Fibroblast of skin of abdomen (primary cell): Measurements from ENCODE around the gene CTNND2. TPM values are rescaled to one million over a fixed set of nuclear protein-coding genes. Genes with fewer than 3 reads are reported as not detected.

Experiments used
- DNase-seq: peaks from one replicate; pipeline ENCODE4 v3.0.0-alpha.2; 2013
- polyA plus RNA-seq, 2 experiments: library from polyadenylated mRNA; unstranded; fragments of 120-200 nt; gene quantifications; one replicate each; pipeline ENCODE4 v1.2.1, GENCODE V29; 2013; ENCODE audit not compliant: insufficient read length in 2 of 2

CTNND2 gene, protein sequence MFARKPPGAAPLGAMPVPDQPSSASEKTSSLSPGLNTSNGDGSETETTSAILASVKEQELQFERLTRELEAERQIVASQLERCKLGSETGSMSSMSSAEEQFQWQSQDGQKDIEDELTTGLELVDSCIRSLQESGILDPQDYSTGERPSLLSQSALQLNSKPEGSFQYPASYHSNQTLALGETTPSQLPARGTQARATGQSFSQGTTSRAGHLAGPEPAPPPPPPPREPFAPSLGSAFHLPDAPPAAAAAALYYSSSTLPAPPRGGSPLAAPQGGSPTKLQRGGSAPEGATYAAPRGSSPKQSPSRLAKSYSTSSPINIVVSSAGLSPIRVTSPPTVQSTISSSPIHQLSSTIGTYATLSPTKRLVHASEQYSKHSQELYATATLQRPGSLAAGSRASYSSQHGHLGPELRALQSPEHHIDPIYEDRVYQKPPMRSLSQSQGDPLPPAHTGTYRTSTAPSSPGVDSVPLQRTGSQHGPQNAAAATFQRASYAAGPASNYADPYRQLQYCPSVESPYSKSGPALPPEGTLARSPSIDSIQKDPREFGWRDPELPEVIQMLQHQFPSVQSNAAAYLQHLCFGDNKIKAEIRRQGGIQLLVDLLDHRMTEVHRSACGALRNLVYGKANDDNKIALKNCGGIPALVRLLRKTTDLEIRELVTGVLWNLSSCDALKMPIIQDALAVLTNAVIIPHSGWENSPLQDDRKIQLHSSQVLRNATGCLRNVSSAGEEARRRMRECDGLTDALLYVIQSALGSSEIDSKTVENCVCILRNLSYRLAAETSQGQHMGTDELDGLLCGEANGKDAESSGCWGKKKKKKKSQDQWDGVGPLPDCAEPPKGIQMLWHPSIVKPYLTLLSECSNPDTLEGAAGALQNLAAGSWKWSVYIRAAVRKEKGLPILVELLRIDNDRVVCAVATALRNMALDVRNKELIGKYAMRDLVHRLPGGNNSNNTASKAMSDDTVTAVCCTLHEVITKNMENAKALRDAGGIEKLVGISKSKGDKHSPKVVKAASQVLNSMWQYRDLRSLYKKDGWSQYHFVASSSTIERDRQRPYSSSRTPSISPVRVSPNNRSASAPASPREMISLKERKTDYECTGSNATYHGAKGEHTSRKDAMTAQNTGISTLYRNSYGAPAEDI (N-terminal part only)
- polyA plus RNA-seq (2013, experiment 1 of 2; ENCODE audit: insufficient read length), result 0.18 TPM
- 0.06 TPM for polyA plus RNA-seq (2013, experiment 2 of 2; ENCODE audit: insufficient read length)

DNA sequence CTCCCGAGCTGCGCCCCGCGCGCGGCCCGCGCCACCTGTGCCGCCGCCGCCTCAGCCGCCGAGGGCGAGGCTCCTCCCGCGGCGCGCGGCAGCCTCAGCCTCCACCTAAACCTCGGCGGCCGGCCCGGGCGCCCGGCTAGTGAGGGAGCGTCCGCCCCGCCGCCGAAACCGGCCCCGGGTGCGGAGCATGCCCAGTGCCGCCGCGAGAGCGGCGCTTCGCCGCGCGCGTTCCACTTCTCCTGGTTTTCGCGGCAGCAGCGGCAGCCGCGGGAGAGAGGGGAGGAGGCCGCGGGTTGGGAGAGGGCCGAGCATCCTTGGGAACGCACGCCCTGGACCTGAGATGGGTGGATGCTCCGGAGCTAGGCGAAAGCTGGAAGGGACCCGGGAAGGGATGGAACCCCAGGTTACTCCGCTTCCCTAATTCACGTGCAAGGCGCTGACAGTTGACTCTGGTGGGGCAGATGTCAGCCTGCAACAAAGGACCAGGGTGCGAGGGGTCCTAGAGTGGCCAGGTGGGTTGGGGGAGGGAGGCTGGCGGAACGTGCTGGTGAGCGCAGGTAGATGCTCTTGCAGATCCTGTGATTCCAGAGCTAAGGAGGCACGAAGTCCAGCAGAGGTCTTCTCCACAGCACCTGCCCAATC lies at the start of gene CTNND2:
TSS of gene CTNND2 (minus strand) at position 182 of the 642 bp plus-strand sequence. CDS start 593 bp downstream, outside the sequence.
- peak; percentile 5 for DNase-seq

DNA sequence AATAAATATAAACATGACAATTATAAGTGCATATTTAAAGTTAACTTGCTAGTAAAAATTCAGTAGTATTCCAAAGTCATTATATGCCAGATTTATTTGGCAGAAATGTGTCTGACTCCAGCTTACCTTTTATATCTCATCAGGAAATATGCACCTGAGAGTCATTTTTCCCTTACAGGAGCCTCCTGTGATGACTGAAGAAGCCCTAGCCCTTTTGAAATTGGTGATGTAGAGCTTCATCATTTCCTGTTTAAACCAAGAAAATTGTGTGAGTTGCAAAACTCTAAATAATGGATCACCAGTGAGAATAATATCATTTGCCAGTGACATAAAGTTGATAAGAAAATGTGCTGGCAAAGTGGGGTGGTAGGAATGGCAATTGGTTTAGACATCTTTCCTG lies 42.1 kb upstream of the CTNND2 start:
- no peak for DNase-seq

DNA sequence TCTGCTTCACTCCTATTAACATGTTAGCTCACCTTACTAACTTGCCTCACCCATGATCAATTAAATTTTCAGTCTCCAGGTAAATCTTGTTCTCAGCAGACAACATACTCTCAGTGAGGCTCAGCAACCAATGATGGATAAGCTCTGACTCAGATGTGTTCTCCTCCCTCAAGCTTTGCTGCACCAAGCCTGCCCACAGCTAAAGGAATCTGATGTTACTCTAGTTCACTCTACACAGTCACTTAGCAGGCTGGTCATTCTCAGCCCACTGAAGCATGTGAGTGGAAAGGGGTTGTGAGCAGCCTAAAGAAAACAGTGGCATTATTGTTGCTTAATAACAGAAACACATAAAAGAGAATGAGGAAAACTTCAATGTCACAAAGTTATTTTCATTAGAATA lies 37.3 kb upstream of the CTNND2 start:
- DNase-seq, result no peak

DNA sequence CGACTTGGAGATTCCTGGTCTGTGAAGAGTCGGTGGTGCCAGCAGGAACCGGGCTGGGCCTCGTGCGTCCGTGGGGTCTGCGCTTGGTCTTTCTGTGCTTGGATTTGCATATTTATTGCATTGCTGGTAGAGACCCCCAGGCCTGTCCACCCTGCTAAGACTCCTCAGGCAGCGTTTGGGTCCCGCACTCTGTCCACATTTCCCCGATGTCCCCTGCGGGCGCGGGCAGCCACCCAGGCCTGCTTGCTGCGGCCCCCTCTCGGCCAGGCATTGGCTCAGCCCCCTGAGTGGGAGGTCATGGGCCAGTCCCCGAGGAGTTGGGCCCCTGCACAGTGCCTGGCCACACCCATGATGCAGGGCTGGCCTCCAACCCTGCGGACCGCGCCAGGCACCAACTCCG lies 27.4 kb upstream of the CTNND2 start:
- no peak for DNase-seq

DNA sequence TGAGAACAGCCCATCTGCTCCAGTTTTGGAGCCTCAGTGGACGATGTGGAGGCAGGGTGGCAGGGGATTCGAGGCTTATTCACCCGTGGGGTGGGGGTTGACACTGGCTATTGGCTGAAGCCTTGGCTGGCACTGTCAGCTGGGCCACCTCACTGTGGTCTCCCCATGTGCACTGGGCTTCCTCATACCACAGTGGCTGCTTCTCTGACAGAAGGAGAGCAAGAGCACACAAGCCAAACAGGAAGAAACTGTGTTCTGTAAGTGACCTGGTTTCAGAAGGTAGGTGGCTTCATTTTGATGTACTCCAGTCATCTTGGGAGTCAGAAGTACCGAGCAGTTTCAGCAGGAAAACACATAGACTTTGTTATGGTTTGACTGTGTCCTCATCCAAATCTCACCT lies 24.7 kb upstream of the CTNND2 start:
- no peak for DNase-seq

DNA sequence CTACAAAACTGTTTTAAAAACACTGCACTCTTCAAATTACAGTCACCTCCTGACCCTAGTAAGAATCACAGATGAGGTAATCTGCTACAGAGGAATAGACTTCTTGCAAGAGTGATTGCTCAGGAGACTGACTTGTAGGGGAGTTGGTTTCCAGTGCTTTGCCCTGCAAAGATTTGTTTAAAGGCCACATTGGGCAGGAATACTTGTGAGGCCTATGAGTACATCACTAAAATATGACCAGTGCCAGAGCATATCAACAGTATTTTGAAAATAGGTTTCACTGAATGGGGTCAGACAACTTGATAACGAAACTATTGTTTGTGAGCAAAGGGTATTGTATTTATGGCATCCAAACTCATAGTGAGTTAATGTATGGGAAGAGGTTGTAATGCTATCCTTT lies 21.5 kb upstream of the CTNND2 start:
- no peak for DNase-seq

DNA sequence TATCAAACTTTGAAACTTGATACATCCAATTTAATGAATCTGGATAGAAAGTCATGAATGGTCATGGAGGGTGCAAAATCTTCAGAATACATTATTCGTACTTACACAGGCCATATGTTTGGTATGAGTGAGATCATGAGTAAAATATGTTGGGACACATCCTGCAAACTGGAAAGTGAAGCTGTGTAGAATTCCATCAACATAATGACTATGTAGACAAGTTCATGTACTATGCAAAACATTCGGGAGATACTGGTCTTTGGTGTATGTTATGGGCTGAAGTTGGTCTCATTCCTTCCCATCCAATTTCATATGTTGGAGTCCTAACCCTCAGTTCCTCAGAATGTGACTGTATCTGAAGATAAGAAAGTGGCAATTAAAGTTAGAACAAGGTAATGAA lies 18.1 kb upstream of the CTNND2 start:
- DNase-seq, result no peak

DNA sequence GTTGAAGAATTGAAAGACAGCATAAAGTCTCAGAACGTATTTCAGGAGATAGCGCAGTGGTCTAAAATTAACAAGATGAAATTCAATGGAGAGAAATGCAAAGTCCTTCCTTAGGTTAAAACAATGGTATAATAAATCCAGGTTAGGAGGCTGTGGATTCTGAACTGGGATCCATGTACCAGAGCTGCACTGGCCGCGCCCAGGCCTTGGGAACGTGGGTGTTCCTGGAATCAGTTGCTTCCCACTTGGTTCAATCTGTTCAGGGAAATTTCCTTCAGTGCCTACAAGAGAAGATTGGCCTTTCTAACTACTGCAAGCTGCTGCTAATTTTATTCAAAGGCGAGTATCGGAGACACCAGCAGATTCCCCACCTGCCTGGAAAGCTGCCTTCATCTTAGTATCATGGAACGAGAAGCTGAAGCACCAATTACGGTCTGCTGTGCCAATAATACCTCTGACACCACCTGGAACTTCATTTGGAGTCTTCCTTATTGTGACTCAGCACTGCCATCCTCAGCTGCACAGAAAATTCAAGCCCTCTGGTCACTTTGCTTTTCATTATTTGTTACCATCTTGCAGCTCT lies 14.3 kb upstream of the CTNND2 start:
- DNase-seq, result no peak

DNA sequence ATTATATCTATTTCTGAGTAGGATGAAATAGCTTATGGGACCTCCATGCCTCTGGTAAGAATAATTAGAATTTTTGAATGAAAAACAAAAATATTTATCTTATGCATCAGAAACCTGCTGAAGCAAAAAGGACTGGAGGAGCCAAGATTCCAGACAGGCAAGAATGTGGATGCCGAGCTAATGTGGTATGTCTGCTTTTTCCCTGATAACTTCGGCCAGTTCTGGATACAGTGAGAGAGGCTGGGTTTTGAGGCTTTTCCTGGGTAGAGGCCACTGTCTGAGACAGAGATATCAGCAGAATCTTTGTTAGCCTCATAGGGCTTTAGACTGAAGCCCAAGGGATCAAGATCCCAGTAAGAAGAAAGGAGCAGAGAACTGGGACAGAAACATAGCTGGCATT lies 5.2 kb upstream of the CTNND2 start:
- no peak for DNase-seq

DNA sequence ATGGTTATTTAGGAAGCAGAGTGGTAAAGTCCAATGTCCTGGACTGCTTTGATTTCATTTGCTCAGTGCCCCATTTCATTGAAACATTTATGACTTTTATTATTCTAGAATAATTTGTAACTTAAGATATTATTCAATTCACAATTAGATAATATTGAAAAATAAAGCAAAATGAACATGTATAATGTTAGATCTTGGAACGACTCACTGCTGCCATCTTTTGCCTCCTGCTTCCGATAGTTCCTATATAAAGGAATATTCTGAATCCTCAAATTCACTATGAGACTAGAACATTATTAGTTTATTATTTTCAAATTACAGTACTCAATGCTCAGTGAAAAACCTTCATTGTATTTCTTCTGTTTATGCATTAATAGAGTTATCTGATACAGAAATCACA lies 2.3 kb upstream of the CTNND2 start:
- no peak for DNase-seq

DNA sequence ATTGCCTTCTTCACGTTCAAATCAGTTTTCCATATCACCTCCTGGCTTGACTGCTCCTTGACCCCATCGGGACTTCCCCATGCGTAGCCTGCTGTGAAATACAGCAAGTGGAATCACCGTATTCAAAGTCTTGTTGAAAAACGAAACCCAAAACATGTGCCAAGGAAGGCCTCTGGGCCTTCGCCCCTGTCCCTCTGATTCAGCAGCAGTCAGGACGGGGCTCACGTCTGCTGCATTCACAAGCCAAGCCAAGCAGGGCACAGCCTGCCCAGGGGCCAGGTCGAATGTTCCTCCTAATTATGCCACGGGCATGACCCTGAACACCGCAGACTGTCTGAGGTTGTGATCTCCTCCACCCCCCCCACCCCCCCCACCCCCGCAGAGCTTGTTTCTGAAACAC lies 960 bp upstream of the CTNND2 start:
- no peak for DNase-seq

DNA sequence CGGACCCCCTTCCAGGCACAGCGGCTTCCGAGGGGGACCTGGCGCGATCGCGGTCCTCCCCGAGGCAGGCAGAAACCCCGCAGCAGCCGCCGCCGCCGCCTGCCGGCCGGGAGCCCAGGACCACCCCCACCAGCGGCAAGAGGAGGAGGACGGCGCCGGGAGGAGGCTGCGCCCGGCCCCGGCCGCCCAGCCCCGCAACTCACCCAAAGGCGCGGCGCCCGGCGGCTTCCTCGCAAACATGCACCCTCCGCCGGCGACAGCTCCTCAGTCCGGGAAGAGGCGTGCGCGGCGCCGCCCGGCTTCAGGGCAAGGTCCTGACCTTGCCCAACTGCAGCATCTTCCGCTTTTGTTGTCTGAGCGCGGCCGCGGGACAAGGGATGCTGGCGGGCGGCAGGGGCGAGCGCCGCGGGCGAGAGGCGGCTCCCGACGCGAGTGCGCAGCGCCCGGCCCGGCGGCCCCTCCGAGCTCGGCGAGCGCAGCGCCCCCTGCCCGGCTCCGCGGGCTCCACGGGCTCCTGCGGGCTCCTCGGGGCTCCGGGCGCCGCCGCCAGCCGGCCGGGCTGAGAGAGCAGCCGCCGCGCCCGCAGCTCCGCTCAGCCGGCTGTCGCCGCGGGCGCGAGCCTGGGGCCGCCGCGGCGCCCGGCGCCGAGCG lies 507 bp downstream of the CTNND2 start:
- no peak for DNase-seq

DNA sequence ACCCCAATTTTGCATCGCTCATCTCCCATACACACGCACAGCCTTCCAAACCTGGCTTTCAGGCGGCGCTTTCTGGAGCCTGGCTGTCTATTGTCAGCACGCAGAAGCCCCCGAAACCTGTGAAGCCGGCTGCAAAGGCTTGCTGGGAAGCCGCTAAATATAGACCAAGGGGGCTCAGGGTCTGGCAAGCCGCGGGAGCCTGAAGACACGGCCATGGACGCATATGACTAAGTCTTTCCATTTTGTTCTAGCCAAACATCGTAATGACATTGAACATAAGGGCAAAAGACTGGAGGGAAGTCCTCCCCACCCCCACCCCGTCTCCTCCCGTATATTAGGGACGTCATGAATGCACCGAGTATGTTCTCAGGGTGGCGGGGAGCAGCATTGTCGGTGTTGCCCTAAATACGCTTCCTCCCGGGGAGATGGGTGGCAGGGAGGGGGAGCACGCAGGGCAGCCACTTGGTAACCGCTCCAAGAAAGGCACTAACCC lies 1.1 kb downstream of the CTNND2 start:
- no peak for DNase-seq

DNA sequence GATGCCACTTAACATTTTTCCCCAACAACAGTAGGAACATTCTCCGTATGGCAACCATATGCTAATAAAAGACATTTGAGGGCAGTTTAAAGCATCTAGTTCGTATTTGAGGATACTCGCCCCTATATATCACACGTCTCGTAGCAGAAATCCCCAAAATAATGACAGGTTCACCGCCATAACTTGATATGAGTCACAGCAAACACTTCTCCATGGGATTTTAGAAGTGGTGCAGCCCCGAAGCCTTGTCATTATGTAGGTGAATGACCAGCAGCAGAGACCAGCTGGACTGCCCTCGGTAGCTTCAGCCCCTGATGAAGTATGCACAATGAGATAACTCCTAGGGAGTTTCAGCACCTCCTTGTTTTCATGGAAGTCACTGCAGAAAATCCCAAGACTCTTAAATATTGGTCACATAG lies 2.0 kb downstream of the CTNND2 start:
- no peak for DNase-seq

DNA sequence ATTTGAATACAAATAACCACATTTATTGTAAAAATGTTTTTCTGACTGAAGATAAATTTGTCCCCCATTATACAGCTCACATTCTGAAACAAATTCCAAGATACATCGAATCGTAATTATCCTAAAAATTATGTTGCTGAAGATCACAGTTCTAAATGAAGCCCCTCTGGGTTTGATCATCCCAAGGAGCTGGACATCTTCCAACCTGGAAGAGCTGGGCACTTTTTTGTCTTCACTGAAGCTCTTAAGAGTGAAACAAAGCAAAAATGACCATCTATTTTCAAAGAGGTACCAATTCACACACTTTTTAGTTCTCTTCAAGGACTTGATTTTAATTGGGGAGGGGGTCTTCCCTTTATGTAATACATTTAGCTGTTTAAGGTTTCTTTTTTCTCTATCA lies 5.5 kb downstream of the CTNND2 start:
- DNase-seq, result no peak

DNA sequence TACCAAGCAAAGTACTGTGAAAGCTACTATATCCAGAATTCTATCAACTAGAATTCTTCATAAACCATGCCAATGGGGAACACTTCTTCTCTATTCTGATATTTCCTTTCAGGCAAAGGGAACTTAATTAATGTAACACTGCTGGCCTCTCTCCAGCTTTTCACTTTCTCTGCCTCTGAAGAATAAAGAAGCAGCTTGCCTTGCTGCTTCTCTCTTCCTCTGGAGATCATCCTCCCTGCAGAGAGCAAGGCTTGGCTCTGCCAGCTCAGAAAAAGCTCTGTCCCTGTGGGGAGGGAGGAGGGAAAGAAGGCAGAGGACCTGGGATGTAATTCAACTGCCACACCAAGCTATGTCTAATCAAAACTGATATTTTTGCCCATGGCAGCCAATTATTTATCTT lies 6.5 kb downstream of the CTNND2 start:
- DNase-seq, result no peak

DNA sequence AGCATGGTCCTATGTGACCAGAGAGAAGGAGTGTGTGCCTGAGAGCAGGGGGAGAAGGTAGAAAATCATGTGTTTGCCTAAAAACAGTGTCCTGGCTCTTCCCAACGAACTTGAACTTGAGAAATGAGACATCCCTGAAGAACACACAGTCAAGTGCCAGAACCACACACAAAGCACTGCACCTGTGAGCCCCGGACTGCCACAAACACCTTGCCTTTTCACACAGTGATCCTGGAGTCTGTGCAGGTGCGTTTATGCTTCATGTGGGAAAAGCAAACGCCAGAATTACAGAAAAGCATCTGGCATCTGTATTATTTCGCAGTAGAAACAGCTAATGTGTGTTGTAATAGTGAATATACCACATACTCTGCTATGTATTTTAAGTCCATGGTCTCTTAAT lies 9.3 kb downstream of the CTNND2 start:
- DNase-seq, result no peak

DNA sequence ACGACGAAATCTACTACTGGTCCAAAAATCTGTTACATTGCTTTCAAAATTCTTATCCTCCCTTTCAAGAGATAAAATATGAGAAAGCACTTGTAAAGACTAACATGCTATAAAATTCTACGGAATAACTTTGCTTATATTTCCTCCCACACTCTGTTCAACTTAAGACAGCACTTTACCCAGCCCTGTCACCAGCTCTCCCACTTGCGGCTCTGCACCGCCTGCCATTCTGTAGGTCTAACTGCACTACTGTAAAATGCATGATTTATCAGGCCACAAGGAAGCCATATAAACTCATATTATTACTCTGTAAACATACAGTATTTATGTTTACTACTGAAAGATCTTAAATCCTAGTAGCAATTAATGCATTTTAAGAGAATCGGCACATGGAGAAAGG lies 11.4 kb downstream of the CTNND2 start:
- DNase-seq, result no peak

DNA sequence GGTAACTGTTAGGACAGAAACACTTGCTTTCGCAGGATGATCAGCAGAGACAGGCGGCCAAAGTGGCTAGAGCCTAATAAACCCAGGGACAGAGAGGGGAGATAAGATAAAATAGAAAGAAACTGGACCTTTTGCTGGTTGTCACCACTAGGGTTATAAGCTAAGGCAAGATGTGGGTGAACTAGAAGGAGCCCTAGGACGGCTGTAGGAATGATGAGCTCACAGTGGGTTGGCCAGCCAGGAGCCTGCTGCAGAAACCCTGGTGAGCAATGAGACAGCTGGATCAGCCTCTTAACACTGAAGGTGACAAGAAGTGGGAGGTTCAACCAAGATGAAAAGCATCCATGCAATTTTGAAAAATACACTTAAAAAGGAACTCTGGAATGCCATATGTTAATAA lies 13.5 kb downstream of the CTNND2 start:
- DNase-seq, result no peak

DNA sequence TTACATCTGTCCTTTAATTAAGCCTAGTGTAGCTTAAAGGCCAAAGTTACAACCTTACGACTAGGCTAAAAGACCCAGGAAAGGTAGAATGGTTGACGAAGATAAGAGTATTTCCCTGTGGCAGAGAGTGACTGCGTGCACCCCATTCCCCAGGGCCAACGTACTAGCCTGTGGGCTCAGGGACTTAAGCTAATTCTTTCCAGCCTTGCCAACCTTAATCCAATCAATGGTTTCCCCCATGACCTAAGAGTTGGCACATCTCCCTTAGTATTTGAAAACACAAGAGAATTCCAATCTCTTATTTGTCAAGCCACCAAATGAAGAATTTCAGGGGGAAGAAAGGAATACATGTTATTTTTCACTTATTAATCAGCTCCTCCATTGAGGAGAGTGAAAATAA lies 16.0 kb downstream of the CTNND2 start:
- DNase-seq, result no peak

DNA sequence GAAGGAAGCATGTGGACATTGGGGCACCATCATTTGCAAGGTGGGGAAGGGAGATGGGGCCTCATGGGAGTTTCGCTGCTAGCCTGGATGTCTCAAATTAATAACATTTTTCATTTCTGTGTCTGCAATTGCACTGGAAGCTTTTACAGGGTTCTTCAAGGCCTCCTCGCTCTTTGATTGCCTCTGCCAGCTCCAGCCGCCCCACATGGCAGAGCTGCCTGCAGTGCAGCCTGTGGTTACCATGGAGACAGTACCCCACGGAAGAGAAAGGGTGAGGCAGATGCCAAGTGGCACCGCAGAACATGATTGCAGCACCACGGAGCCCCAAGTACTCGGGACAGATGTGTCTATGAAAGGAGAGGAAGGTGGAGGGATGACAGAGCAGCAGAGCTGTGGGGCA lies 25.4 kb downstream of the CTNND2 start:
- no peak for DNase-seq

DNA sequence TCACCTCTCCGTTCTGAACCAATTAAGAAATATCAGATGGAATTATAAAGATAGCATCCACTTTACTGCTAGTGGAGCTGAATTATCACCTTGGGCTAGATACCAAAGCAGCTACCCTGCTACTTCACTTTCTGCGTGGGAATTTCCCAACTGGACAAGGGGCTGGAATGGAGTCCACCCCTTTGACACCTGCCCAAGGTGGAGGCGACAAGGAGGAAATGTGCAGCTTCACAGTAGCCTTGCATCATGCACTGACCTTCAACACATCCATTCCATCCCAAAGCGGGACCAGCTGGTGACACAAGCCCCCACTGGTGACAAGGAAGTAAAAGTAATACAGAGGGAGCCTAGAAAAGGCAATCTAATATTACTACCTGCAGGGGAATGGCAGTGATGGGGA lies 30.7 kb downstream of the CTNND2 start:
- DNase-seq, result no peak
